HepG2 (cell line): ENCODE data around the gene KANK4. TPM values are rescaled to one million over a fixed set of nuclear protein-coding genes. Genes with fewer than 3 reads are reported as not detected.
A peak's percentile ranks its signal among the peaks of the same experiment; 100 is the strongest.

Source experiments
- ARID2 ChIP-seq: sonication (generic); formaldehyde crosslinking; IDR thresholded peaks from 2 replicates; pipeline ENCODE4 v1.8.1; 2022; ENCODE audit warnings: mild to moderate bottlenecking, missing genetic modification reagents, borderline replicate concordance
- CEBPG ChIP-seq: IDR thresholded peaks from 2 replicates; pipeline ENCODE4 v1.6.1; 2016
- ESRRA ChIP-seq: sonication (generic); formaldehyde crosslinking; IDR thresholded peaks from 2 replicates; pipeline ENCODE4 v1.5.1; 2020; ENCODE audit warnings: mild to moderate bottlenecking, low read depth, missing genetic modification reagents
- FOXA1 ChIP-seq, 2 experiments: fragments of 450-650 bp in 1 of 2; sonication (generic) in 1 of 2; formaldehyde crosslinking in 1 of 2; IDR thresholded peaks; 2 replicates each; pipeline versions ENCODE4 v1.4.0 to v1.6.1; 2016 to 2020; ENCODE audit warnings: missing genetic modification reagents in 1 of 2
- FOXP1 ChIP-seq, 2 experiments: fragments of 450-650 bp in 1 of 2; IDR thresholded peaks; 2 replicates each; pipeline ENCODE4 v1.6.1; 2017 to 2018; ENCODE audit warnings: antibody characterized with exemption in 1 of 2
- HMGXB4 ChIP-seq, 2 experiments: sonication (generic) in 1 of 2; formaldehyde crosslinking in 1 of 2; IDR thresholded peaks; 2 replicates each; pipeline versions ENCODE4 v1.4.0 to v1.6.1; 2018 to 2020; ENCODE audit warnings: missing genetic modification reagents in 2 of 2, borderline replicate concordance in 1 of 2, low read depth in 1 of 2, mild to moderate bottlenecking in 1 of 2, missing biosample characterization in 1 of 2
- KDM1A ChIP-seq: IDR thresholded peaks from 2 replicates; pipeline ENCODE4 v1.6.1; 2016; ENCODE audit warnings: missing compliant biosample characterization
- NFKBIZ ChIP-seq: IDR thresholded peaks from 2 replicates; pipeline ENCODE4 v1.6.1; 2018; ENCODE audit warnings: missing genetic modification reagents, missing compliant biosample characterization
- PHF21A ChIP-seq: sonication (generic); formaldehyde crosslinking; IDR thresholded peaks from 2 replicates; pipeline ENCODE4 v1.5.0; 2020; ENCODE audit warnings: mild to moderate bottlenecking, missing genetic modification reagents
- POGZ ChIP-seq: sonication (generic); formaldehyde crosslinking; IDR thresholded peaks from 2 replicates; pipeline ENCODE4 v1.4.0; 2020; ENCODE audit warnings: mild to moderate bottlenecking, missing genetic modification reagents
- REPIN1 ChIP-seq: sonication (generic); formaldehyde crosslinking; IDR thresholded peaks from 2 replicates; pipeline ENCODE4 v1.8.0; 2022; ENCODE audit warnings: missing genetic modification reagents, low read depth, mild to moderate bottlenecking, borderline replicate concordance
- TAF1 ChIP-seq: sonication (generic); formaldehyde crosslinking; IDR thresholded peaks from 2 replicates; pipeline ENCODE4 v1.4.0; 2020; ENCODE audit warnings: missing genetic modification reagents
- THYN1 ChIP-seq: sonication (generic); formaldehyde crosslinking; IDR thresholded peaks from 2 replicates; pipeline ENCODE4 v1.8.1; 2023; ENCODE audit warnings: low read depth, mild to moderate bottlenecking, moderate library complexity, missing genetic modification reagents, borderline replicate concordance
- ZNF362 ChIP-seq: sonication (generic); formaldehyde crosslinking; IDR thresholded peaks from 2 replicates; pipeline ENCODE4 v1.4.0; 2020; ENCODE audit warnings: missing genetic modification reagents, mild to moderate bottlenecking, borderline replicate concordance
- ZNF564 ChIP-seq: sonication (generic); formaldehyde crosslinking; IDR thresholded peaks from 2 replicates; pipeline ENCODE4 v1.8.1; 2023; ENCODE audit warnings: mild to moderate bottlenecking, missing genetic modification reagents
- ZNF670 ChIP-seq: sonication (generic); formaldehyde crosslinking; IDR thresholded peaks from 2 replicates; pipeline ENCODE4 v1.8.0; 2022; ENCODE audit warnings: mild to moderate bottlenecking, missing genetic modification reagents, borderline replicate concordance
- polyA plus RNA-seq, 8 experiments: library from polyadenylated mRNA; depleted of rRNA in 3 of 8; stranded (reverse) in 7 of 8; unstranded in 1 of 8; fragments of >200 nt; fragmentation: Illumina TruSeq in 4 of 8; extraction: Trizol in 4 of 8; gene quantifications; 2 replicates each; pipeline versions ENCODE4 v1.2.1 to v1.2.3, GENCODE V29; 2011 to 2016; ENCODE audit warnings: low read depth in 4 of 8, missing spikeins in 1 of 8, mixed read lengths in 1 of 8; ENCODE audit not compliant: insufficient read depth in 1 of 8
- total RNA-seq, 5 experiments: library from RNA; depleted of rRNA; stranded (reverse); fragments of >200 nt; fragmentation: Illumina TruSeq; extraction: Trizol; gene quantifications; 2 replicates each; pipeline ENCODE4 v1.2.3, GENCODE V29; 2016; ENCODE audit warnings: low read depth in 1 of 5
- TF ChIP-seq, protein P1 (sequence below): IDR thresholded peaks from 2 replicates; pipeline ENCODE4 v1.6.1; 2016; ENCODE audit warnings: low read depth, borderline replicate concordance
- TF ChIP-seq, protein P2 (sequence below): sonication (generic); formaldehyde crosslinking; IDR thresholded peaks from 2 replicates; pipeline ENCODE4 v1.4.0; 2020; ENCODE audit warnings: mild to moderate bottlenecking, missing genetic modification reagents

The KANK4 gene
- total and polyA plus RNA-seq, 2 of the 13 experiments (the other 11 are each of a cell fraction or from before 2014, with no cell fraction given): 16.1 to 25.7 TPM

- TF ChIP-seq ZNF362 (CRISPR knock-in tag): 0 out of 2 replicates have a peak, but pooled peaks have one; percentile 47
- no peak; the same call in 1 of the 2 replicates for TF ChIP-seq KDM1A (CRISPR knock-in tag)
- TF ChIP-seq THYN1 (CRISPR knock-in tag): no peak
- peak; percentile 68 for TF ChIP-seq FOXP1 (IDR thresholded peaks at IDR 0.05)
- peak; percentile 97 for TF ChIP-seq FOXP1 (CRISPR knock-in tag; IDR thresholded peaks at IDR 0.05)
- peak; percentile 53; the same call in 1 of the 2 replicates for TF ChIP-seq REPIN1 (CRISPR knock-in tag)
- peak; percentile 87 for TF ChIP-seq PHF21A
- peak; percentile 72 for TF ChIP-seq POGZ (CRISPR knock-in tag)
- TF ChIP-seq NFKBIZ: no peak
- TF ChIP-seq CEBPG (CRISPR knock-in tag): 0 out of 2 replicates have a peak, but pooled peaks have one; percentile 4
- TF ChIP-seq HMGXB4 (CRISPR knock-in tag; IDR thresholded peaks at IDR 0.05; ENCODE audit: borderline replicate concordance in 1 of 2, low read depth in 1 of 2): no peak
- TF ChIP-seq, protein P1, sequence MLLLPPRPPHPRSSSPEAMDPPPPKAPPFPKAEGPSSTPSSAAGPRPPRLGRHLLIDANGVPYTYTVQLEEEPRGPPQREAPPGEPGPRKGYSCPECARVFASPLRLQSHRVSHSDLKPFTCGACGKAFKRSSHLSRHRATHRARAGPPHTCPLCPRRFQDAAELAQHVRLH: 0 out of 2 replicates have a peak, but pooled peaks have one; percentile 44
- TF ChIP-seq ARID2: no peak
- peak; percentile 67; the same call in 1 of the 2 replicates for TF ChIP-seq ESRRA (CRISPR knock-in tag)
- TF ChIP-seq, protein P2, sequence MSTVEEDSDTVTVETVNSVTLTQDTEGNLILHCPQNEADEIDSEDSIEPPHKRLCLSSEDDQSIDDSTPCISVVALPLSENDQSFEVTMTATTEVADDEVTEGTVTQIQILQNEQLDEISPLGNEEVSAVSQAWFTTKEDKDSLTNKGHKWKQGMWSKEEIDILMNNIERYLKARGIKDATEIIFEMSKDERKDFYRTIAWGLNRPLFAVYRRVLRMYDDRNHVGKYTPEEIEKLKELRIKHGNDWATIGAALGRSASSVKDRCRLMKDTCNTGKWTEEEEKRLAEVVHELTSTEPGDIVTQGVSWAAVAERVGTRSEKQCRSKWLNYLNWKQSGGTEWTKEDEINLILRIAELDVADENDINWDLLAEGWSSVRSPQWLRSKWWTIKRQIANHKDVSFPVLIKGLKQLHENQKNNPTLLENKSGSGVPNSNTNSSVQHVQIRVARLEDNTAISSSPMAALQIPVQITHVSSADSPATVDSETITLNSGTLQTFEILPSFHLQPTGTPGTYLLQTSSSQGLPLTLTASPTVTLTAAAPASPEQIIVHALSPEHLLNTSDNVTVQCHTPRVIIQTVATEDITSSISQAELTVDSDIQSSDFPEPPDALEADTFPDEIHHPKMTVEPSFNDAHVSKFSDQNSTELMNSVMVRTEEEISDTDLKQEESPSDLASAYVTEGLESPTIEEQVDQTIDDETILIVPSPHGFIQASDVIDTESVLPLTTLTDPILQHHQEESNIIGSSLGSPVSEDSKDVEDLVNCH (CRISPR knock-in tag): no peak
- TF ChIP-seq FOXA1 (IDR thresholded peaks at IDR 0.05): peak; percentile 93
- peak; percentile 99 for TF ChIP-seq FOXA1 (CRISPR knock-in tag; IDR thresholded peaks at IDR 0.05)
- TF ChIP-seq TAF1 (CRISPR knock-in tag): no peak
- 0 out of 2 replicates have a peak, but pooled peaks have one; percentile 48 for TF ChIP-seq ZNF564 (CRISPR knock-in tag)
- no peak for TF ChIP-seq ZNF670 (CRISPR knock-in tag)
Measured at GRCh38 chr1:62241371-62242131, 77.7 kb downstream of the KANK4 start (continued).
